ENCODE data around the gene KLHL35.

Gene KLHL35

DNA sequence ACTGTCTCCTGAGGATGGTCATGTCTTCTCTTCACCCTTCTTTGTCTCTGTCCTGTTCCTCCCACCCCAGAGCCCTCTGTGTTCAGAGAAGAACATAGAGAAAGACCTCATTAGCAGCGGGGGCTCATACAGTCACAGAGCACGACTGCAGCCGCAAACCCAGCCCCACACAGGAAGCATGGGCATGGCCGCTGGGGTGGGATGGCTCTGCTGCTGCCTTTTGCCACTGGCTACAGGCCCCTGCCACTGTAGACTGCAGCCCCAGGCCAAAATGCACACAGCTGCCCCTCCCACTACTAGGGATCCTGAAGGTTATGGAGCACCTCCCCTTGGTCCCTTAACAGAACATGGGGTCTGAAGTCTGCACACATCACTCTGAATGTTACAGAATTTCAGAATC lies 34.9 kb upstream of the KLHL35 start:
- TF ChIP-seq, protein P1, sequence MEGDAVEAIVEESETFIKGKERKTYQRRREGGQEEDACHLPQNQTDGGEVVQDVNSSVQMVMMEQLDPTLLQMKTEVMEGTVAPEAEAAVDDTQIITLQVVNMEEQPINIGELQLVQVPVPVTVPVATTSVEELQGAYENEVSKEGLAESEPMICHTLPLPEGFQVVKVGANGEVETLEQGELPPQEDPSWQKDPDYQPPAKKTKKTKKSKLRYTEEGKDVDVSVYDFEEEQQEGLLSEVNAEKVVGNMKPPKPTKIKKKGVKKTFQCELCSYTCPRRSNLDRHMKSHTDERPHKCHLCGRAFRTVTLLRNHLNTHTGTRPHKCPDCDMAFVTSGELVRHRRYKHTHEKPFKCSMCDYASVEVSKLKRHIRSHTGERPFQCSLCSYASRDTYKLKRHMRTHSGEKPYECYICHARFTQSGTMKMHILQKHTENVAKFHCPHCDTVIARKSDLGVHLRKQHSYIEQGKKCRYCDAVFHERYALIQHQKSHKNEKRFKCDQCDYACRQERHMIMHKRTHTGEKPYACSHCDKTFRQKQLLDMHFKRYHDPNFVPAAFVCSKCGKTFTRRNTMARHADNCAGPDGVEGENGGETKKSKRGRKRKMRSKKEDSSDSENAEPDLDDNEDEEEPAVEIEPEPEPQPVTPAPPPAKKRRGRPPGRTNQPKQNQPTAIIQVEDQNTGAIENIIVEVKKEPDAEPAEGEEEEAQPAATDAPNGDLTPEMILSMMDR (IDR thresholded peaks at IDR 0.05; ENCODE audit: insufficient read depth, low read depth, low read length, missing control alignments) = no peak
- H3K4me3 ChIP-seq (ENCODE audit: low read length) = no peak overlapping the region
- no peak for DNase-seq (ENCODE audit: low read depth)

DNA sequence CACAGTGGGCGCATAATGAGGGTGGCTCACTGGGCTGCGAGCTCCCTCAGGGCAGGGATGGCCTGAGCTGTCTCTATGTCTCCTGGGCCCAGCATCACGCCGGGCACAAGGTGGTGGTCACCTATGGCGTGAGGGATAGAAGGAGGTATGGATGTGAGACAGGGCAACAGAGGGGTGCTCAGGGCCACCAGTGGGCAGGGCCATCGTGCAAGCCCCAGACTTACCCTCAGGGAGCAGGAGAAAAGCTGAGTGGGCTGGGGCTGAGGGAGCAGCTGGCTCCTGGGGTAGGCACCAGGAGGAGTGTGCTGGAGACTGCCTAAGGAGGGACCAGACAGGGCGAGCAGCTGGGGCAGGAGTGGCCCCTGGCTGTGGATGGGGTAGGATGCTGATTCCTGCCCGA lies 34.3 kb upstream of the KLHL35 start:
- TF ChIP-seq, protein P1 (IDR thresholded peaks at IDR 0.05; ENCODE audit: insufficient read depth, low read depth, low read length, missing control alignments) = no peak

GRCh38 chr11:75465701-75466531 lies 32.9 kb upstream of the KLHL35 start:
- no peak for DNase-seq (ENCODE audit: low read depth)
- no peak overlapping the region for H3K4me3 ChIP-seq (ENCODE audit: low read length)
- TF ChIP-seq, protein P1 (IDR thresholded peaks at IDR 0.05; ENCODE audit: insufficient read depth, low read depth, low read length, missing control alignments) = no peak

More for the DNA sequence above, 34.3 kb upstream of the KLHL35 start:
- no peak for DNase-seq (ENCODE audit: low read depth)
- H3K4me3 ChIP-seq (ENCODE audit: low read length) = no peak overlapping the region

DNA sequence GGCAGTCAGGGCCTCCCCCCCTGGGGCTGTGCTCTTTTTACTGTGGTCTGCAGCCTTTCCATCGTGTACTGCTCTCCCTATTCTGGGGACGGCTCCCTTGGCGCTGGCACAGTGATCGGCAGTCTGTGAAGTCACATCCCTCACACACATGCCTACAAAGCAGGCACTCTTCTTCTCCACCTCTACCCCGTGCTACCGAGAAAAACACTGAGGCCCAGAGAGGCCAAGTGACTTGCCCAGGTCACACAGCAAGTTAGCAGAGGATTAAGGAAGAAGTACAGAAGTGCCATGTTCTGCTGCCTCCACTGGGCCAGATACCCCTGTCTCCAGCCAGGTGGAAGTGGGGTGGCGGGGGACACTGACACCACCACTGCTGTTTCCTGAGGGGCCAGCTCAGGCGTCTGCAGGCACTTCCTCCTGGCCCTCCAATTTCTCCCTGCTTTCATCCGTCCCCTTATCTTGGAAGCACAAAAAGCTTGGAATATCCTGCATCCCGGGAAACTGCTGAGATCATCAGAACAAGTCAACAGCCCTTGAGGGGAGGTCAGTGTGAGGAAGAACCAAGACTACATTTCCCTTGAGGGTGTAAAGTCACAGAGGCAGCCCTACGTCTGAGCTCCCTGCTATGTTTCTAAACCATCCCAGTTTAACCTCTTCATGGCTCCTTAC lies 30.2 kb upstream of the KLHL35 start:
- no peak overlapping the region for H3K4me3 ChIP-seq (ENCODE audit: low read length)
- DNase-seq (ENCODE audit: low read depth) = no peak
- TF ChIP-seq, protein P1 (IDR thresholded peaks at IDR 0.05; ENCODE audit: insufficient read depth, low read depth, low read length, missing control alignments) = no peak

DNA sequence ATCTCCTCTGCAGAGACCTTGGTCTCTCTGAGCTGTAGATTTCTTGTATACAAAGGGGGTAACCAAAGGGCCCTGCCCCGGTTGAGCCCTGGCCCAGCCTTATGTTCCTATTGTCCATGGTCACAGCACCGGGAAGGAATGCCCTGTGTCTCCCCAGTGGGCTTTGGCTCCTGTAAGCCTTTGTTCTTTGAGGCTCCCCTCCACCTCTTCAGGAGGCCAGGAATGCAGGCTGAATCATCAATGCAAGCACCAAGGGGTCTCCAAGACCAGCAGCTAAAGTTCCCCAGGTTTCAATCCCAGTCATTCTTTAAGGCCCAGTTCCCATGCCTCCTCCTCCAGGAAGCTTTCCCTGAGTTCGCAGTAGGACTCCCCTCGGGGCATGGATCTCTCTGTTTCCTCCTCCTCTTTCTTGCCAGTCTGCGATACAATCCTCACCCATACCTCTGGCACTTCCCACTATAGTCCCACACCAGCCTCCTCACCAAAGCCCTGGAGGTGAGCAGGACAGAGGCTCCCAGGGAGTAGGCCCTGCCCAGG lies 29.2 kb upstream of the KLHL35 start:
- no peak overlapping the region for H3K4me3 ChIP-seq (ENCODE audit: low read length)
- no peak for DNase-seq (ENCODE audit: low read depth)
- TF ChIP-seq, protein P1 (IDR thresholded peaks at IDR 0.05; ENCODE audit: insufficient read depth, low read depth, low read length, missing control alignments) = no peak

DNA sequence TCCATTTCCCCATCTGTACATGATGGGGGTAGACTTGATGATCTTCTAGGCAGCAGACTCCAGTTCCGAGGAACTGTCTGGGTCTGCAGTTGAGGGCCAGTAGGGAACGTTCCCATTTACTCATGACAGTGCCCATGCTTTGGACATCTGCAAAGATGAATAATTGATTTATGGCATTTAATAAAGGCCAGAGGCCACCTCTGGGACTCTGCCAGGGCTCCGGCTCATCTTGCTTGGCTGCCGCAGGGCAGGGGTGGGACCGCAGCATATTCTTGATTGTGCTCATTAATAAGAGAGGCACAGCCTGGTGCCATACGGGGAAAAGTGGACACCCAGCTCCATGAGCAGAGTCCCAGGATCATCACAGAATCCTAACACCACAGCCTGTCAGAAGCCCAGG lies 28.1 kb upstream of the KLHL35 start:
- DNase-seq (ENCODE audit: low read depth) = no peak
- no peak overlapping the region for H3K4me3 ChIP-seq (ENCODE audit: low read length)
- TF ChIP-seq, protein P1 (IDR thresholded peaks at IDR 0.05; ENCODE audit: insufficient read depth, low read depth, low read length, missing control alignments) = no peak

Measured in epithelial cell of esophagus (primary cell).